H9 (cell line): ENCODE data around the gene SF3B5. TPM values are rescaled to one million over a fixed set of nuclear protein-coding genes. Genes with fewer than 3 reads are reported as not detected.

ENCODE experiments used
- DNase-seq: peaks from one replicate; pipeline ENCODE4 v3.0.0-alpha.2; 2017
- H2AFZ ChIP-seq: one replicate; pipeline ENCODE4 v1.6.1; 2013; ENCODE audit warnings: mild to moderate bottlenecking, low read length, control low read depth, moderate library complexity
- H2AK5ac ChIP-seq: 2 replicates; pipeline ENCODE4 v1.6.1; 2013; ENCODE audit warnings: low read length, control low read depth, mixed read lengths; ENCODE audit not compliant: insufficient read length
- H2BK120ac ChIP-seq: one replicate; pipeline ENCODE4 v1.6.1; 2013; ENCODE audit warnings: low read depth, mild to moderate bottlenecking, low read length, control low read depth, inconsistent platforms; ENCODE audit not compliant: poor library complexity, severe bottlenecking
- H2BK12ac ChIP-seq: 2 replicates; pipeline ENCODE4 v1.6.1; 2013; ENCODE audit warnings: low read length, control low read depth, mixed read lengths, low read depth; ENCODE audit not compliant: insufficient read length
- H2BK15ac ChIP-seq: 2 replicates; pipeline ENCODE4 v1.6.1; 2013; ENCODE audit warnings: low read depth, low read length, control low read depth
- H2BK20ac ChIP-seq: one replicate; pipeline ENCODE4 v1.6.1; 2013; ENCODE audit warnings: low read depth, mild to moderate bottlenecking, low read length, control low read depth, inconsistent platforms; ENCODE audit not compliant: poor library complexity, severe bottlenecking
- H2BK5ac ChIP-seq: 2 replicates; pipeline ENCODE4 v1.6.1; 2013; ENCODE audit warnings: low read length, control low read depth, mixed read lengths; ENCODE audit not compliant: insufficient read length
- H3K14ac ChIP-seq: 2 replicates; pipeline ENCODE4 v1.6.1; 2013; ENCODE audit warnings: low read length, control low read depth; ENCODE audit not compliant: insufficient read depth
- H3K18ac ChIP-seq: 2 replicates; pipeline ENCODE4 v1.6.1; 2013; ENCODE audit warnings: low read depth, mild to moderate bottlenecking, mixed read lengths, low read length, control low read depth; ENCODE audit not compliant: insufficient read length
- H3K23ac ChIP-seq: 2 replicates; pipeline ENCODE4 v1.6.1; 2013; ENCODE audit warnings: low read length, control low read depth, mixed read lengths, low read depth; ENCODE audit not compliant: insufficient read length
- H3K23me2 ChIP-seq: 2 replicates; pipeline ENCODE4 v1.6.1; 2013; ENCODE audit warnings: low read depth, mild to moderate bottlenecking, mixed read lengths, low read length, control low read depth; ENCODE audit not compliant: insufficient read length, poor library complexity, severe bottlenecking
- H3K27ac ChIP-seq: 2 replicates; pipeline ENCODE4 v1.5.1; 2013; ENCODE audit warnings: low read length, control low read depth, mixed read lengths, low read depth; ENCODE audit not compliant: insufficient read length
- H3K27me3 ChIP-seq: 2 replicates; pipeline ENCODE4 v1.6.1; 2013; ENCODE audit warnings: low read length, control low read depth, inconsistent platforms; ENCODE audit not compliant: insufficient read depth
- H3K4ac ChIP-seq: 2 replicates; pipeline ENCODE4 v1.6.1; 2013; ENCODE audit warnings: low read depth, mild to moderate bottlenecking, control low read depth, inconsistent platforms, low read length, moderate library complexity
- H3K4me1 ChIP-seq: 2 replicates; pipeline ENCODE4 v1.6.1; 2013; ENCODE audit warnings: low read length, control low read depth, inconsistent platforms; ENCODE audit not compliant: insufficient read depth
- H3K4me2 ChIP-seq: 2 replicates; pipeline ENCODE4 v1.6.1; 2013; ENCODE audit warnings: low read length, control low read depth, mixed read lengths; ENCODE audit not compliant: insufficient read length, insufficient read depth
- H3K56ac ChIP-seq: 2 replicates; pipeline ENCODE4 v1.6.1; 2013; ENCODE audit warnings: low read depth, mild to moderate bottlenecking, mixed read lengths, low read length, control low read depth; ENCODE audit not compliant: insufficient read length
- H3K79me1 ChIP-seq: 2 replicates; pipeline ENCODE4 v1.6.1; 2013; ENCODE audit warnings: low read depth, mild to moderate bottlenecking, moderate library complexity, low read length, control low read depth, inconsistent platforms; ENCODE audit not compliant: insufficient read depth, poor library complexity, severe bottlenecking
- H3K79me2 ChIP-seq: 2 replicates; pipeline ENCODE4 v1.6.1; 2013; ENCODE audit warnings: low read length, control low read depth, inconsistent platforms; ENCODE audit not compliant: insufficient read depth
- H3K9ac ChIP-seq: 2 replicates; pipeline ENCODE4 v1.6.1; 2013; ENCODE audit warnings: low read length, control low read depth, mixed read lengths; ENCODE audit not compliant: insufficient read length; ENCODE audit errors: extremely low read depth
- H3K9me3 ChIP-seq: one replicate; pipeline ENCODE4 v1.6.1; 2013; ENCODE audit warnings: low read depth, low read length, inconsistent platforms; ENCODE audit not compliant: control insufficient read depth
- H3T11ph ChIP-seq: one replicate; pipeline ENCODE4 v1.6.1; 2013; ENCODE audit warnings: mild to moderate bottlenecking, low read length, control low read depth, inconsistent platforms
- H4K20me1 ChIP-seq: one replicate; pipeline ENCODE4 v1.6.1; 2013; ENCODE audit not compliant: control insufficient read depth, insufficient read length, insufficient read depth
- H4K5ac ChIP-seq: 2 replicates; pipeline ENCODE4 v1.6.1; 2013; ENCODE audit warnings: low read depth, mild to moderate bottlenecking, mixed read lengths, low read length, control low read depth; ENCODE audit not compliant: insufficient read length
- H4K8ac ChIP-seq: replicated peaks from 2 replicates; pipeline ENCODE4 v1.6.1; 2013; ENCODE audit warnings: low read length, control low read depth, mixed read lengths, low read depth; ENCODE audit not compliant: insufficient read length
- H4K91ac ChIP-seq: 2 replicates; pipeline ENCODE4 v1.6.1; 2013; ENCODE audit warnings: low read depth, mild to moderate bottlenecking, moderate library complexity, mixed read lengths, low read length, control low read depth; ENCODE audit not compliant: insufficient read length
- H3K27ac Mint-ChIP-seq, 3 experiments: 2 replicates in 2 of 3; 3 replicates in 1 of 3; pipeline ENCODE4 v1.8.0; 2020 to 2021; ENCODE audit warnings: mixed read lengths in 3 of 3, mild to moderate bottlenecking in 1 of 3, moderate library complexity in 1 of 3
- H3K27me3 Mint-ChIP-seq: 2 replicates; pipeline ENCODE4 v1.8.0; 2021; ENCODE audit warnings: low read depth, mild to moderate bottlenecking, moderate library complexity, mixed read lengths
- H3K36me3 Mint-ChIP-seq, 3 experiments: 2 replicates in 2 of 3; 3 replicates in 1 of 3; pipeline ENCODE4 v1.8.0; 2020 to 2021; ENCODE audit warnings: low read depth in 3 of 3, mixed read lengths in 3 of 3; ENCODE audit not compliant: insufficient read depth in 1 of 3
- H3K4me1 Mint-ChIP-seq, 2 experiments: 2 replicates each; pipeline ENCODE4 v1.8.0; 2020; ENCODE audit warnings: mixed read lengths in 2 of 2
- H3K4me3 Mint-ChIP-seq, 2 experiments: 2 replicates in 1 of 2; 3 replicates in 1 of 2; pipeline ENCODE4 v1.8.0; 2020 to 2021; ENCODE audit warnings: mild to moderate bottlenecking in 2 of 2, mixed read lengths in 2 of 2, moderate library complexity in 1 of 2
- H3K9me3 Mint-ChIP-seq, 2 experiments: 2 replicates in 1 of 2; 3 replicates in 1 of 2; pipeline ENCODE4 v1.8.0; 2020; ENCODE audit warnings: mild to moderate bottlenecking in 2 of 2, mixed read lengths in 2 of 2, moderate library complexity in 1 of 2
- CTCF ChIP-seq: fragments of 200-600 bp; sonication (generic); conservative IDR thresholded peaks from 3 replicates; pipeline ENCODE4 v1.8.0; 2021; ENCODE audit warnings: antibody characterized with exemption, mild to moderate bottlenecking
- WGBS: extraction: QIAGEN DNeasy Blood & Tissue Kit; methylation state at CpG from one replicate; pipeline ENCODE4 v1.1.7; 2013; ENCODE audit warnings: missing lambda C conversion rate, low lambda C conversion rate, mixed read lengths; ENCODE audit not compliant: insufficient read length; ENCODE audit errors: extremely low coverage; 5-methylcytosine and 5-hydroxymethylcytosine counted together
- total RNA-seq: library from RNA; stranded (reverse); gene quantifications from 2 replicates; pipeline ENCODE4 v1.2.1, GENCODE V29; 2021

Gene SF3B5
- total RNA-seq, 1 experiment from 2014 or later: 145 TPM

- H3K36me3 Mint-ChIP-seq: no peaks in the 10 kb centered on the region
- Histone ChIP-seq H3K27ac (no peak overlapping the region), H3T11ph (no peak overlapping the region), H2BK120ac (no peak overlapping the region), H4K5ac (no peak overlapping the region), H3K79me2 (no peaks in the 10 kb centered on the region), H3K23me2 (no peaks in the 10 kb centered on the region), H3K23ac (no peak overlapping the region), H3K18ac (no peak overlapping the region), H3K27me3 (no peaks in the 10 kb centered on the region), H3K14ac (no peak overlapping the region), H4K20me1 (no peaks in the 10 kb centered on the region), H4K91ac (no peak overlapping the region), H2AFZ (no peak overlapping the region), H4K8ac (no peak overlapping the region), H3K4ac (no peak overlapping the region), H2BK12ac (no peak overlapping the region), H3K4me2 (no peak overlapping the region), H2BK20ac (no peak overlapping the region), H2BK5ac (no peak overlapping the region), H2BK15ac (no peak overlapping the region), H2AK5ac (no peak overlapping the region), H3K4me1 (no peaks in the 10 kb centered on the region), H3K56ac (no peak overlapping the region), H3K79me1 (no peaks in the 10 kb centered on the region), H3K9me3 (no peaks in the 10 kb centered on the region), H3K9ac (no peak overlapping the region)
- TF ChIP-seq CTCF: no peak
- H3K9me3 Mint-ChIP-seq: no peaks in the 10 kb centered on the region
- H3K27me3 Mint-ChIP-seq: 0 out of 2 replicates have a peak, but pooled peaks cover 3% of the 10 kb centered on the region
- DNase-seq: no peak
- H3K27ac Mint-ChIP-seq: no peak overlapping the region
- no CpG with 5 or more reads among the region's 4 CpGs for WGBS
- no peak overlapping the region for H3K4me3 Mint-ChIP-seq
- H3K4me1 Mint-ChIP-seq: no peaks in the 10 kb centered on the region
These were observed 43.2 kb upstream of the SF3B5 start for GRCh38 chr6:144138542-144138941.
